PC-9 (cell line): ENCODE measurements around the gene GPHN.

ENCODE experiments used
- CTCF ChIP-seq: fragments of 200-600 bp; sonication (generic); conservative IDR thresholded peaks from 2 replicates; pipeline ENCODE4 v1.6.1; 2017; ENCODE audit warnings: mixed run types, antibody characterized with exemption, mild to moderate bottlenecking, moderate library complexity
- EZH2 ChIP-seq: fragments of 200-600 bp; sonication (generic); IDR thresholded peaks from 2 replicates; pipeline ENCODE4 v1.8.0; 2017; ENCODE audit warnings: antibody characterized with exemption, low read depth

GRCh38 chr14:66992776-66993175 lies 484.8 kb downstream of the GPHN start:
- TF ChIP-seq CTCF (no peak), EZH2 (no peak)
